Measurements from ENCODE around the gene PSMB7.
"Not testable (repeated sequence)": the region's sequence is repeated elsewhere in the genome, so short reads cannot be mapped to it uniquely, and the experiment has no call there.

The PSMB7 gene

DNA sequence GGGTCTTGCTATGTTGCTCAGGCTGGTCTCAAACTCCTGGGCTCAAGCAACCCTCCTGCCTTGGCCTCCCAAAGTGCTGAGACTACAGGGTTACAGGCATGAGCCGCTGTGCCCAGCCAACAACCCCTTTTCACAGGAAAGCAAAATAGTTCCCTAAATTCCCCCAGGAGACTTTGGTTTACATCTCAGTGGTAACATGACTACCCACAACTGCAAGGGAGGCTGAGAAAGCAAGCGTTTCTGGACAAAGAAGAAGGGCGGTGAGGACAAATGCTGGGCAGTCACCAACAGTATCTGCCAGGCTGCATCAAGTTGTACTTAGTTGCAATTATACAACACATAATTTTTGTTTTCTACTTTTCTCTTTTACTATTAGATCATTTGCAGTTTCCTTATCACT lies 27.6 kb upstream of the PSMB7 start:
- no peak for DNase-seq

DNA sequence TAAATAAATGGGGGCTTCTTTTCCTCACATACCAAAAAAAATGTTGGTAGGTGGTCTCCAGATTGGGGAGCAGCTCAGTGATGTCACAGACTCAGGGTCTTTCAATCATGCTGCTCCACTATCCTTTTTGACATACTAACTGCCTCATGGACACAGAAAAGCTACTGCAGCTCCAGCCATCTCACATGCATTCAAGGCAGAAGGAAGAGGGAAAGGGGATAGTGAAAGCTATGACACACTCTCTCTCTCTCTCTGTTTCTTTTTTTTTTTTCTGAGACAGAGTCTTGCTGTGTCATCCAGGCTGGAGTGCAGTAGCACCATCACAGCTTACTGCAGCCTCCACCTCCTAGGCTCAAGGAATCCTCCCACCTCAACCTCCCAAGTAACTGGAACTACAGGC lies 27.1 kb upstream of the PSMB7 start:
- DNase-seq: no peak

DNA sequence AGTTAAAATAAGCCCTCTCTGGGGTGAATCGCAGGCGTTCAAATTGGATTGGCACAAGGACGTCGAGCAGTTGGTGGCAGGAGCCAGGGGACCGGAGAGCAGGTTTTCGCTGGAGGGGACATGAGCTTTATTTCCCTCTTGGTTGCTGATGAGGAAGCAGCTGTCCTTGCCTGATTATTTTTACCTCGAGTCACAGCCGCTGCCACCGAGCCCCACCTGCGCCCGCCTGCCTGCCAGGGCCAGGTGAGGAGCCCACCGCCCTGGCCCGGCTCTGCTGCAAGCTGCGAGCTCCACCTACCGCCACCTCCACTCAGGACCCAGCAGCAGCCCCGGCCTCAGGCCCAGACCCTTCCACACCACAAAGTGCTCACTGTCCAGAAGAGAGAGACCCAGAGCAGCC lies 26.0 kb upstream of the PSMB7 start:
- DNase-seq: no peak

DNA sequence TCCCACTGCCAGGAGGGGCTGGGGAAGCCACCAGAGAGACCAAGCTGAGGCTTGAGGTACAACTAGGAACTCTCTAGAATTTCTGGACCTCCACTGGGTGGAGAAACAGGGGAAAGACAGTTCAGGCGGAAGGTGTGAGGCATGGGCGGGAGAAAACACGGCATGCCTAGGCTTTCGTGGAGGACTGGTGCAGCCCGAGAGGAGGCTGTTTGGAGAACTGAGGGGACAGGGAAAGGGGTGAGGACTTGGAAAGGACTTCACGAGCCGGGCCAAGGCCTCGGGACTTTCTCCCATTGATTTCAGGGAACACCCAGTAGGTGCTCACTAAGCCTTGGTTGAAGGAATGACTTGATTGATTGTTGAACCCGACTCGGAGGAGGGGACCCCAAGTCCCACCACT lies 25.5 kb upstream of the PSMB7 start:
- no peak for DNase-seq

DNA sequence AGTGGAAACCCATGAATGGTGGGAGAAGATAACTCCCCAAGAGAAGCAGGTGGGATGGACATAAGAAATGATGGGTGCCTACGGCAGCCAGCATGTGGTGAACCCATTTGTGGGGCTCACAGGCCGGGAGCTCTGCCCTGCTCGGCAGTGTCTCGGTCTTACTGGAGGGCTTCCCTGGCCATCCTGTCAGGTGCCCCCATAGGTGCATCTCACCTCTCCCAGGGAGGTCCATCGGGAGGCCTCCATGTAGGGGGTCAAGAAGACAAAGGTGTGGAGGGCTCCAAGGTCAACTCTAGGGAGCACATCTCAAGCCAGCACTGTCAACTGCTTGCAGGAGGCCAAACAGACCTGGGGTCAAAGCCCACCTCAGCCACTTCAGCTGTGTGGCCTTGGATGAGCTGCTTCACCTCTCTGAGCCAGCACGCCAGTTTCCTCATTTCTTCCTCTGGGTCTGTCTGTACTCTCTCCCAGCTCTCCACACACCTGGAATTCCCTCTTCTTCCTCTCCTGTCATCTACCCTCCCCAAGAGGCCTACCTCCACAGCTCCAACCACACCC lies 24.5 kb upstream of the PSMB7 start:
- DNase-seq: no peak

DNA sequence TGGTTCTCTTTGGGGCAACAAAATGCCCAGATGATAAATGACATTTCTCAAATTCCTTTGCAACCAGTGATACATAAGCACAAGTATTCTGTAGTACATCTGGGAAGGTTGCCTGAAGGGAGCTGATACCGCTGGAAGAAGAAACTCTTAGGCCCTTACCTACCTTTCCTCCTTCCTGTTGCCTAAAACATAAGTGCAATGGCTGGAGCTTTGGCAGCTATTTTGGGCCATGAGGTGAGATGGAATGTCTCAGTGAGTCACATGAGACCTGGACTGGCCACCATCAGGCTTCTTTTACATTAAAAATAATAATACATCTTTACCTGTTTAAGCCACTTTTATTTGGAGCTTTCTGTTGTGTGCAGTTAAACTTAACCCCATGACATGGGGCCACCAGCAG lies 23.8 kb upstream of the PSMB7 start:
- no peak for DNase-seq

DNA sequence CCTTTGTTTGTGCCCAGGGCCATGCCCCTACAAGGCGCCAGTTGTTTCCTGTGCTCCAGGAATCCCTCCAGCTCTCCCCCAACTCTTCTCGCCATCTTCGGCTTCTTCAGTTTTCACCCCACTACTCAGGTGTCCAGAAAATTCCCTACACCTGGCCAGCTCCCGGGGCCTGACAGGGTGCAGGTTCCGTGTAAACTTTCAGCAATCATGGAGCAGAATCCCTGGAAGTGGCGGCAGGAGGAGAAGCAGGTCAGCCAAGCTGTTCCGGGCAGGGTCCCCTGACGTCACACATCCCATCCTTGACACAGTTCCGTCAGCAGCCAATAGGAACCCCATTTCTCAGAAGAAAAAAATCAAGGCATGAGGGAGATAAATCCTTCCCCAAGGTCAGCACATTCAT lies 22.8 kb upstream of the PSMB7 start:
- DNase-seq: no peak

DNA sequence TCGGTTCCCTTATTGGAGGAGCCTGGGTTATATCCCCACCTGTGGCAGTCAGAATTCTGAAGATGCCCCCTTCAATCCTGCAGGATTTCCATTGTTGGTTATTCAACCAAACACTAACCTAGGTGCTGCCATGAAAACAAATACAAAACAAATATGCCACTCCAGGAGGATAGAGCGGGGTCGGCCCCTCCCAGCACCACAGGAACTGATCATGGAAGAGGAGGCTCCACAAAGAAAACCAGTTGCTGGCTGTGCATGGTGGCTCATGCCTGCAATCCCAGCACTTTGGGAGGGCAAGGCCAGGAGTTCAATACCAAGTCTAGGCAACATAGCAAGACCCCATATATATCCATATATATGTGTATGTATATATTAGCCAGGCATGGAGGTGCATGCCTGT lies 21.8 kb upstream of the PSMB7 start:
- DNase-seq: no peak

DNA sequence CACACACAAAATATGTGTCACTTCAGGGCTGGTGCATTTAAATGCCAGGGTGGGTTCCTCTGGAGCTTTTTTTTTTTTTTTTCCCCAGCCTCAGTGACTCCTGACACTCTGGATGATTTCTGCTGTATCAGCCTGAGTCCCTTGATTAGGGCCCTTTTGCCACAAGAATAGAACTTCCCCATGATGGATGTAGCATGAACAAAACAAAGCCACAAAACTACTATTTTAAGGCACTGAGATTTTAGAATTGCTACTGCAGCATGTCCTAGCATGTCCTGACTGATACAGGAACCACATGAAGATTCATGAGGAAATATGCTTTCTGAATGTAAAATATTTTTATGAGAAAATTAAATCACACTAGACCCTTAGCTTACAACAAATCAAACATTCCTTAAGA lies 21.1 kb upstream of the PSMB7 start:
- DNase-seq: no peak

DNA sequence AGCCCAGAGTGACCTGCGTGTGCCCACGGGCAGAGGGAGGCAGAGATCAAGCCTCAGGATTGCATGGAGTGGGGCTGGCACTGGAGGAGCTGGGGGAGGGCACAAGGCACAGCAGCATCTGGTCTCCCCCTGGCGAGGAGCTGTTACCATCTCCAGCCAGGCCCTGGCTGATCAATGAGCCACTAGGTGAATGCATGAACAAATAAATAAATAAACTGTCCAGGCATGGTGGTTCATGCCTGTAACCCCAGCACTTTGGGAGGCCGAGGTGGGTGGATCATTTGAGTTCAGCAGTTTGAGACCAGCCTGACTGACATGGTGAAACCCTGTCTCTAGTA lies 14.3 kb upstream of the PSMB7 start:
- no peak for DNase-seq

DNA sequence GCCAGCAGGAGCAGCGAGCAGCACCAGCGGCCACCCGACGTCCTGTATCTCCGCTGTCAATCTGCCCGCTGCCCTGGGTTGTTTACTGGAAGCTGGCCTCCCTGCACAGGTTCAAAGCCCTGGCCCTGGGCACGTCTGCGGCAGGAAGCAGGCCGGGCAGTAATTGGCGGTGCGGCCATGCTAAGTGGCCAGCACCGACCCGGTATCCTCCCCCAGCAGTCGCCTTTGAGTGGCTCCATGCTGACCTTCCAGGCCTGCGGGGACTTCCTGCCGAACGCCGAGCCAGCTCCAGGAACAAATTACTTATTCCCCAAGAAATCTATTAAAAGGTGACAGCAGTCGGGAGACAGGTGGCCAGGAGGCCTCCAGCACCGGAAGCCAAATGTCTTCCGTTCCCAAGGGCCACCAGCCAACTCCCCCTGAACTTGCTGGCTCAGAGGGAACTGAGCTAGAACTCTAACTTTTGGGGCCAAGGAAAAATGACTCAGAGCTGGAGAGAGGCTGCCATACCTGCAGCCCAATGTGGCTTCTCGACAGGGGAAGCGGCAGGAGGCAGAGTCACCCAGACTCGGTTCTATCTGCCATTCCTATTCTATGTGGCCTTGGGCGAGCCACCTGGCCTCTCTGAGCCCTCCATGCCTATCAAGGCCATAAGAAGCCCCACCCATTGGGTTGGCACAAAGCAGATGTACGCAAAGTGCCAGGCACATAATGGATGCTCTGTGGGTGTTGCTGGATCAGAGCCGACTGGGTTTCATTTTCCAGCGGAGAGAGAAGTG lies 13.7 kb upstream of the PSMB7 start:
- DNase-seq: no peak

DNA sequence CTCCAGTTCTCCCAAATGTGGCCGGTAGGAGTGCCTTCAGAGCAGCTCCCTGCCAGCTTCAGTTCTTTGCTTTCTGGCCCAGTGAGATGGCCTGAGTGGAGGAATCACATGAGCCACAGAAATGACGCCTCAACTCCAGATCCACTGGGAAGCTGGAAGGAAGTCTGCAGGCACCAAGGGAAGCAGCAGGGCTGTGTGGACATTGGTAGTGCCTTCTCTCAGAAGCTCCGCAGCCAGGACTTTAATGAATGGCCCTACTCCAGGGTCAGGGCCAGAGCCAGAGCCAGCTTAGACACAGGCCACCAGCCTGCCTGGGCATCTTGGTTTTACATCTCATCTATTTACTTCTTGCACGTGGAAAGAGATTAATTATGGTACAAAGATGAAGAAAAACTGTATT lies 12.0 kb upstream of the PSMB7 start:
- no peak for DNase-seq

DNA sequence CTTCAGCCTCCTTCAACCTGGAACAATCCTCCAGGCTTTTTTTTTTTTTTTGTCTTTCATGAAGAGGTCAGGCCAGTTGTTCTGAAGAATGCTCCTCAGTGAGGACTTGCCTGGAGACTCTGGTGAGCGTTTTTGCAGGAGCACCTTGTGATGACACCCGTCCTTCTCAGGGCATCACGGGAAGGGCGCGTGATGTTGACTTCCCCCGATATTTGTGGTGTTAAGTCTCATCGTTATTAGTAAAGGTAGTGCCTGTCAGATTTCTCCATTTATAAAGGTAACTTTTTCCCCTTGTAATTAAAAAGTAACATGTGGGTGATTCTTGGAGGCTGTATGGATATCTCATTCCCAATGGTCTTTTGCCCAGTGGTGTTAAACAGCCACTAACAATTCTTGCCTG lies 11.1 kb upstream of the PSMB7 start:
- no peak for DNase-seq

DNA sequence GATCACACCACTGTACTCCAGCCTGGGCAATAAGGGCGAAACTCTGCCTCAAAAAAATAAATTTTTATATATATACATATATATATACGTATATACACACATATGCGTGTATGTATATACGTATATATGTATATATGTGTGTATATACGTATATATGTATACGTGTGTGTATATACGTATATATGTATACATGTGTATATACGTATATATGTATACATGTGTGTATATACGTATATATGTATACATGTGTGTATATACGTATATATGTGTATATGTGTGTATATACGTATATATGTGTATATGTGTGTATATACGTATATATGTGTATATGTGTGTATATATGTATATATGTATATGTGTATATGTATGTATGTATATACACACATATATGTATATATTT lies 10.5 kb upstream of the PSMB7 start:
- DNase-seq: not testable (repeated sequence)

DNA sequence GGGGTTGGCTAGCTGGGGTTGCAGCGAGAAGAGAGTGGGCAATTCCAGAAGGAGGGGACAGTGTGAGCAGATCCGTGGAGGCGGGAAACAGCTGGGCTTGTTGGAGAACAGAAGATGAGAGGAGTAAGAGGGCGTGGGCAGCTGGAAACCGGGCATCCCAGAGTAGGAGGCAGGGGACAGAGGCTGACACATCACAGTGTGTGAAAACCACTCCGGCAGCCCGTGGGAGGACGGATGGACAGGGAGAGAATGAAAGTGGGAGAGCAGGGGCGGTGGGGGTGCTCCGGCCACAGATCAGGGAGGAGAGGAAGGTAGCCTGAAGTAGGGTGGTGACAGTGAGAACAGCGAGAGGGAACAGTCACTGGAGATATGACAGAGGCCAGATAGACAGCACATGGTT lies 8.3 kb upstream of the PSMB7 start:
- no peak for DNase-seq

DNA sequence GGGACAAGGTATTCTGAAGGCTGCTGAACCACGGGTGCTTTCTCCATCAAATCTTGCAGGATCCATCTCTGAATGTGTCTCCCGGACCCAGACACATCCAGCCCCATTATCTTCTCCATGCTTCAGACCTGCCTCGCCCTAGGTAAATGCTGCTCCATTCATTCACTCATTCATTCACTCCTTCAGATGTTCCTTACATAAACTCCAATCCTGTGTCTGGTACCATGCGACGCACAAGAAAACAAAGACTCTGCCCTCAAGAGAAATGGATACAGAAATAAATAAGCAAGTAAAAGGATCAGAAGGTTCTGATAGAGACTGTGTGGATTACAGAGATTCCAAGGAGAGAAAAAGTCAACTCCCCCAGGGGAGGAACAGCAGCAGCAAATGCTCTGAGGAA lies 7.9 kb upstream of the PSMB7 start:
- DNase-seq: no peak

DNA sequence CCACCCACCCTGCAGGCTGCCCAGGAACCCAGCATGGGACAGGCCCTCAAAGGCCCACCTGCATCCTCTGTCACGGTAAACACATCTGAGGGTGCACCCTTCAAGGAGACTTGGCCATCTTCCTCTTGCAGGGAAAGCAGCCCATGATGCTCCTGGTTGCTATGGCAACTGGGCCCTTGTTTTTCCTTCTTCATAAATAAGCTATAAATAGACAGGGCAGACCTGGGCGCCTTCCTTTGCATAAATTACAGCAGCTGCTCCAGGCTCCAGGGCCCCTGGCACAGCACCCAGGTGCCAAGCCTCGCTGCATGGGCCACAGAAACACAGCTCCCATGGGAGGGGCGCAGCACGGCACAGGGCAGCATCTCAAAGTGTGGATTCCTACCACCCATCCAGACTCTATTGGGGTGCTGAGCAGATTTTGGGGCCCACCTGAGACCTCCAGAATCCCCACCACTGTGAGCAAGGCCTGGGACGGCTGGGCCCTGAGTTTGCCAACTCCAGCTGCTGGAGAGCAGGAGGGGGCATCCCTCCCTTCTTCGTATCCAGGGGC lies 5.8 kb upstream of the PSMB7 start:
- no peak for DNase-seq

DNA sequence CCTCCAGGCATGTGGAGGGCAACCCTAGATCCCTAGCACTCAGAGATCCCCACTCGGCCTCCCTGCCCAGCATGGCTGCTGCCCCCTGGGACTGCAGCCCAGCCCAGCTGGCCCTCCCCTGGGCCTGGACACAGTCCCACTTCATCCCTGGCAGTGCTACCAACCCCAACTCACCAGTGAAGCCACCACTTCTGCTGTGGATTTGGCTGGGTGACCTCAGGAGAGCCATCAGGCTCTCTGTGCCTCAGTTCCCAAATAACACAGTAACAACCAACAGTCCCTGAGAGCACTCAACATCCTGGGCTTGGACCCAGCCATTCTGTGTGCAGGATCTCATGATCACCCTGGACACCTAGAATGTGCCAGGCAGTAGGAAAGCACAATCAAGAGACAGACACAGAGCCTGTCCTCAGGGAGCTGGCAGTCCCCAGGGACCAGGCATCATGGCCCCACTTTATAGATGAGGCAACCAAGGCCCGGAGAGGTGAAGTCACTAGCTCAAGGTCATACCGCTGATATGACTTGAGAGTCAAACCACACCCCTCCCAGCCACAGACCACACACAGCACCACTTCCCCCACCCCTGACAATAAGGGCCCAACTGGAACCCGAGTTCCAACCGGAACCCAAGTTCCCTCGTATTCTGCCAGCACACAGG lies 4.7 kb upstream of the PSMB7 start:
- DNase-seq: no peak

DNA sequence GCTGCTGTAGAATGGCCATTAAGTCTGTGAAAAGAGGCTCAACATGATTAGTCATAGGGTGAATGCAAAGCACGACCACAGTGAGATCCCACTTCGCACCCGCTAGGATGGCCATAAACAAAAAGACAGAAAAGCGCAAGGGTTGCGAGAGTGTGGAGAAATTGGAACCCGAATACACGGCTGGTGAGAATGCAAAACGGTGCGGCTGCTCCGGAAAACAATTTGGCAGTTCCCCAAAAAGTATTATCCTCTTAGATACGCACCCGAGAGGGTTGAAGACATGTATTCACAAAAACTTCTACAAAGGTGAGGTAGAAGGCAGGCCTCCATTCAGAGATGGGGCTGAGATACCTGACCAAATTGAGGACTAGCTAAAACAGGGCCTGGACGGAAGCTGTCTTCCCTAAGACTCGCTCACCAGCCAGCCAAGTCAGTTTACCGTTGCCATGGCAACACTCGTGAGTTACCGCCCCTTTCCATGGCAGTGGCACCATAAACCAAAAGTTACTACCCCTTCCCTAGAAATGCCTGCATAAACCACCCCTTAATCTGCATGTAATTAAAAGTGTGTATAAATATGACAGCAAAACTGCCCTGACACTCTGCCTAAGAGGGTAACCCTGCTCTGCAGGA lies 726 bp upstream of the PSMB7 start:
- DNase-seq: no peak

DNA sequence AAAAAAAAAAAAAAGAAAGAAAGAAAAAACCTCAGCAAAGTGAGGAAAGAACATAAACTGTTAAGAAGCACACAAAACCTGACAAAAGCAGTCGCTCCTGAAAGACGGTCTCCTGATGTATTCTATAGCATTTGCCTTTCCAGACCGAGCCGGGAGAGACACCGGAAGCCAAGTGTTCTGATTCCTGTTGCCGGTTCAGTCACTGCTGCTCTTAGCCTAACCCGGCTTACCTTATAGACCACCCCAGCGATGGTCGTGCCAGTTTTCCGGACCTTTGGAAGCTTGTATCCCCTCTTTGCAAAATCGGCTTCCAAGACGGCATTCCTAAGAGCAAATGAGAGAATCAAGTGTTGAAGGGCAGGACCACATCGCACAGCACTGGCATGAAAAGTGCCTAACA lies 630 bp downstream of the PSMB7 start:
- no peak for DNase-seq

DNA sequence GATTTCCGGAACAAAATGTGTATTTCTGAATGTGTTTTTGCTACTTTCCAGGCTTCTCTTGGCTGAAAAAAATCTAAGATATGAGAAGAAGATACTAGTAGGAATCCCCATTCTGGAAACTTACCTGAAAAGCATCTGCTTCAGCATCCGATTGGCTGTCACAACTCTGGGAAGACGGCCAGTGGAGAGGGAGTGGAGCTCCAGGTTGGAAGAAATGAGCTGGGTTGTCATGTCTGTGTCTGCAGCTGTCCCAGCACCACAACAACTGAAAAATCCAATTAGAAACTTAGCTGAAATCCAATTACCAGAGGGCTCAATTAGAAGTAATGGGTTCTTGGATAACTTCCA lies 3.0 kb downstream of the PSMB7 start:
- no peak for DNase-seq

DNA sequence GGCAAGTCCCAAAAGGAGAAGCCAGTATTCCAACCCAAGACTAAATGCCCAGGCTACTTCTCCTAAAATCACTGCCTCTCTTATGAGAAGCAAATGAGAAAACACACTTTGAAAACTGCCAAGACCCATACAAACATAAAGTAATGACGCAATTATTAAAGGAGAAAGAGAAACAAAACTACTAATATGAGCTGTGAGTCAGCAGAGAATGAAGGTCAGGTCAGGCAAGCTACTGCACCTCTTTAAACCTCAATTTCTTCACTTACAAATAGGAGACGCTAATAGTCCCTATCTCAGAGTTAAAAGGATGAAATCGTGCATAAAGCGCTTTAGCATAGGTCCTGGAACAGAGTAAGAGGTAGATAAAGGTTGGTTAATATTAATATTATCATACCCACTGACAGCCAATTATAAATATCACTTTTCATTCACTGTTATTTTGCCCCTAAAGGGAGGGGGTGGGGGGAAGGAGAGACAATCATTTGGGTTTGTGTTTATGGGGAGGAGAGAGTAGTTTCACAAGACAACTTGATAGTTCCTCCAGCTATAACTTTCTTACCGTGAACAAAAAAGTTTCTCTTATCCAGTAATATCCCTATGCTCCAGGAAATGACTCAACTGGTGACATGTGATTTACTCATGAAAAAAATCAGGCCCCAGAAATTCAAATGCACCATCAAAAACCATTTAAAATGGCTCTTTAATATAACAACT lies 3.6 kb downstream of the PSMB7 start:
- DNase-seq: no peak

DNA sequence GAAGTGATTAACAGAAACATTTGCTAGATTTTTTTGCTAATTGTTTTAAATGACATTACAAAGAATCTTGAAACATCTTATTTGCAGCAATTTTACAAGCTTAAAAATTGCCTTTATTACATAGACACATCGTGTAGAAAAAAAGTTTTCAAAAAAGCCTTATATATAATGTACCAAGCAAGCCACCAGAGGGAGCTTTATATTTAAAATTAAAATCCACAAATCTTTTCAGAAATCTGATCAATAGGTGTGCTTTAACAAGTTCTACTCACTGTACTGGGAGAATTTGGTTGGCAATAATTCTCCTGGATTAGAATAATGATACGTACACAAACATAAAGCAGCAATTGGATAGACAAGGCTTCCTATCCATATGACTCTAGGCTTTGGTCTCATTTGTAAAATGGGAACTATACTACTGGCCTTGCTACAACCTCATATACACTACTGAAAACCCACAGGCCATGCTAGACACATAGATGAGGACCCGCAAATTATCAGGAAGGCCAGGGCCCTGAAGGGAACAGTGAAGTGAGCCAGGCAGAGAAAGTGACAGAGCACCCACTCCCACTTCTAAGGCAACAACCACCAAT lies 4.8 kb downstream of the PSMB7 start:
- no peak for DNase-seq
